BE2C (cell line): ENCODE measurements around the gene SUPT4H1.

Experiments used
- DNase-seq: peaks from one replicate; pipeline ENCODE4 v3.0.0-alpha.2; 2020
- H3K27me3 ChIP-seq: fragments of 250-450 bp; sonication (Bioruptor Pico); 2 replicates; pipeline ENCODE4 v1.5.1; 2020; ENCODE audit warnings: mild to moderate bottlenecking
- H3K36me3 ChIP-seq: fragments of 250-450 bp; sonication (Bioruptor Pico); 2 replicates; pipeline ENCODE4 v1.5.1; 2020; ENCODE audit warnings: mild to moderate bottlenecking
- H3K4me1 ChIP-seq: fragments of 250-450 bp; sonication (Bioruptor Pico); 2 replicates; pipeline ENCODE4 v1.5.1; 2020
- H3K4me3 ChIP-seq: 2 replicates; pipeline ENCODE4 v1.5.1; 2011; ENCODE audit warnings: low read depth, low read length
- H3K9me3 ChIP-seq: fragments of 250-450 bp; sonication (Bioruptor Pico); 2 replicates; pipeline ENCODE4 v1.5.1; 2020
- CTCF ChIP-seq: IDR thresholded peaks from 2 replicates; pipeline ENCODE4 v1.5.1; 2012; ENCODE audit warnings: mild to moderate bottlenecking, low read depth, low read length

Gene SUPT4H1

GRCh38 chr17:58362368-58363014, 10.5 kb upstream of the SUPT4H1 start:
- peaks cover 7% of the 10 kb centered on the region for H3K27me3 ChIP-seq

GRCh38 chr17:58360296-58361063, 8.5 kb upstream of the SUPT4H1 start:
- Histone ChIP-seq H3K36me3 (no peaks in the 10 kb centered on the region), H3K4me3 (no peak overlapping the region), H3K4me1 (no peaks in the 10 kb centered on the region), H3K9me3 (no peaks in the 10 kb centered on the region), H3K27me3 (peaks cover 4% of the 10 kb centered on the region)
- DNase-seq, result no peak
- TF ChIP-seq CTCF, result no peak

More at GRCh38 chr17:58362368-58363014, 10.5 kb upstream of the SUPT4H1 start:
- Histone ChIP-seq H3K4me3 (no peak overlapping the region), H3K4me1 (no peaks in the 10 kb centered on the region), H3K9me3 (no peaks in the 10 kb centered on the region), H3K36me3 (no peaks in the 10 kb centered on the region)
- no peak for TF ChIP-seq CTCF
- no peak for DNase-seq

- Histone ChIP-seq H3K36me3 (no peaks in the 10 kb centered on the region), H3K9me3 (no peaks in the 10 kb centered on the region), H3K27me3 (peaks cover 4% of the 10 kb centered on the region), H3K4me3 (no peak overlapping the region), H3K4me1 (no peaks in the 10 kb centered on the region)
- DNase-seq, result no peak
- TF ChIP-seq CTCF, result no peak
Measured at GRCh38 chr17:58358408-58359172, 6.6 kb upstream of the SUPT4H1 start.

- Histone ChIP-seq H3K4me1 (no peaks in the 10 kb centered on the region), H3K4me3 (no peak overlapping the region), H3K36me3 (no peaks in the 10 kb centered on the region), H3K9me3 (no peaks in the 10 kb centered on the region), H3K27me3 (no peaks in the 10 kb centered on the region; the same call in none of the 2 replicates)
- no peak for DNase-seq
- no peak for TF ChIP-seq CTCF
Measured at GRCh38 chr17:58357312-58358297, 5.6 kb upstream of the SUPT4H1 start.

GRCh38 chr17:58356231-58356630, 4.2 kb upstream of the SUPT4H1 start:
- DNase-seq, result no peak
- H3K9me3 ChIP-seq, result no peaks in the 10 kb centered on the region
- no peaks in the 10 kb centered on the region; the same call in 1 of the 2 replicates for H3K27me3 ChIP-seq
- H3K4me3 ChIP-seq, result no peak overlapping the region
- TF ChIP-seq CTCF, result no peak
- no peaks in the 10 kb centered on the region for H3K4me1 ChIP-seq
- no peaks in the 10 kb centered on the region for H3K36me3 ChIP-seq
